CD14-positive monocyte (primary cell): ENCODE data around the gene MICB. TPM values are rescaled to one million over a fixed set of nuclear protein-coding genes. Genes with fewer than 3 reads are reported as not detected.
"Not testable (repeated sequence)": the region's sequence is repeated elsewhere in the genome, so short reads cannot be mapped to it uniquely, and the experiment has no call there.

Experiments used
- DNase-seq, 3 donors: peaks; one replicate each; pipeline ENCODE4 v3.0.0-alpha.2; 2011 to 2022
- H2AFZ ChIP-seq: 2 replicates; pipeline ENCODE4 v1.6.0; 2012; ENCODE audit warnings: mild to moderate bottlenecking, low read depth, low read length, inconsistent platforms; ENCODE audit not compliant: insufficient read depth, poor library complexity, severe bottlenecking
- H3K27ac ChIP-seq, 2 donors: 1 replicate in 1 of 2; 2 replicates in 1 of 2; pipeline ENCODE4 v1.5.1; 2012 to 2013; ENCODE audit warnings: low read length in 2 of 2, control low read depth in 1 of 2, inconsistent platforms in 1 of 2, low read depth in 1 of 2, mild to moderate bottlenecking in 1 of 2
- H3K27me3 ChIP-seq, 2 donors: one replicate each; pipeline versions ENCODE4 v1.6.0 to v1.6.1; 2011 to 2013; ENCODE audit warnings: low read length in 2 of 2; ENCODE audit not compliant: control insufficient read depth in 2 of 2, insufficient read depth in 2 of 2
- H3K36me3 ChIP-seq, 2 donors: replicated peaks in 1 of 2; 1 replicate in 1 of 2; 2 replicates in 1 of 2; pipeline versions ENCODE4 v1.5.1 to v1.6.1; 2012 to 2013; ENCODE audit warnings: low read length in 2 of 2, control low read depth in 1 of 2, inconsistent platforms in 1 of 2, mild to moderate bottlenecking in 1 of 2; ENCODE audit not compliant: insufficient read depth in 2 of 2, control insufficient read depth in 1 of 2
- H3K4me1 ChIP-seq, 2 donors: 1 replicate in 1 of 2; 2 replicates in 1 of 2; pipeline versions ENCODE4 v1.5.1 to v1.6.1; 2012 to 2013; ENCODE audit warnings: low read length in 2 of 2, control low read depth in 1 of 2, inconsistent platforms in 1 of 2, mild to moderate bottlenecking in 1 of 2, moderate library complexity in 1 of 2; ENCODE audit not compliant: insufficient read depth in 2 of 2, control insufficient read depth in 1 of 2
- H3K4me2 ChIP-seq: replicated peaks from 2 replicates; pipeline ENCODE3; 2012; ENCODE audit warnings: low read length, moderate library complexity, mild to moderate bottlenecking; ENCODE audit not compliant: poor library complexity, severe bottlenecking; ENCODE audit errors: extremely low read depth
- H3K4me3 ChIP-seq, 3 experiments: fragments of 200-600 bp in 1 of 3; sonication (generic) in 1 of 3; replicated peaks in 1 of 3; 1 replicate in 2 of 3; 2 replicates in 1 of 3; pipeline ENCODE4 v1.5.1; 2011 to 2013; ENCODE audit warnings: low read length in 3 of 3, mild to moderate bottlenecking in 3 of 3, control low read depth in 2 of 3, low read depth in 2 of 3, inconsistent platforms in 1 of 3, moderate library complexity in 1 of 3
- H3K79me2 ChIP-seq: 2 replicates; pipeline ENCODE4 v1.6.0; 2012; ENCODE audit warnings: mild to moderate bottlenecking, control low read depth, inconsistent platforms, low read length, moderate library complexity; ENCODE audit not compliant: insufficient read depth
- H3K9ac ChIP-seq: 2 replicates; pipeline ENCODE4 v1.6.0; 2017; ENCODE audit warnings: low read length, mild to moderate bottlenecking; ENCODE audit not compliant: insufficient read depth, poor library complexity, severe bottlenecking
- H3K9me3 ChIP-seq, 2 donors: replicated peaks in 1 of 2; 1 replicate in 1 of 2; 2 replicates in 1 of 2; pipeline versions ENCODE4 v1.5.1 to v1.6.1; 2012 to 2013; ENCODE audit warnings: low read length in 2 of 2, control low read depth in 1 of 2; ENCODE audit not compliant: control insufficient read depth in 1 of 2, insufficient read depth in 1 of 2
- H4K20me1 ChIP-seq: 2 replicates; pipeline ENCODE4 v1.6.0; 2012; ENCODE audit warnings: mild to moderate bottlenecking, low read length, control low read depth, moderate library complexity; ENCODE audit not compliant: insufficient read depth
- H3K27ac Mint-ChIP-seq, 7 donors: one replicate each; pipeline ENCODE4 v1.8.0; 2020; ENCODE audit warnings: mild to moderate bottlenecking in 7 of 7, mixed read lengths in 7 of 7, moderate library complexity in 6 of 7, inconsistent platforms in 2 of 7
- H3K27me3 Mint-ChIP-seq, 3 donors: one replicate each; pipeline ENCODE4 v1.8.0; 2021 to 2022; ENCODE audit warnings: low read depth in 3 of 3, mild to moderate bottlenecking in 3 of 3, mixed read lengths in 3 of 3, moderate library complexity in 3 of 3, inconsistent platforms in 1 of 3
- H3K36me3 Mint-ChIP-seq, 2 donors: one replicate each; pipeline ENCODE4 v1.8.0; 2020; ENCODE audit warnings: mixed read lengths in 2 of 2, inconsistent platforms in 1 of 2, mild to moderate bottlenecking in 1 of 2
- H3K4me1 Mint-ChIP-seq: one replicate; pipeline ENCODE4 v1.8.0; 2020; ENCODE audit warnings: mild to moderate bottlenecking, mixed read lengths
- H3K4me3 Mint-ChIP-seq, 2 donors: one replicate each; pipeline ENCODE4 v1.8.0; 2020; ENCODE audit warnings: mild to moderate bottlenecking in 2 of 2, mixed read lengths in 2 of 2, moderate library complexity in 1 of 2
- H3K9me3 Mint-ChIP-seq, 7 donors: one replicate each; pipeline ENCODE4 v1.8.0; 2020 to 2022; ENCODE audit warnings: mixed read lengths in 7 of 7, mild to moderate bottlenecking in 6 of 7, moderate library complexity in 6 of 7, inconsistent platforms in 2 of 7
- CTCF ChIP-seq: fragments of 200-600 bp; IDR thresholded peaks from one replicate; pipeline ENCODE4 v1.8.0; 2022; ENCODE audit warnings: antibody characterized with exemption, mild to moderate bottlenecking
- WGBS: methylation state at CpG from one replicate; pipeline ENCODE4 v1.1.5; 2013; ENCODE audit warnings: missing lambda C conversion rate; ENCODE audit not compliant: insufficient coverage; 5-methylcytosine and 5-hydroxymethylcytosine counted together
- intact Hi-C, 2 donors: fragments of 100-400 bp; cut with micrococcal nuclease; formaldehyde crosslinking; loops; one replicate each; pipeline versions ENCODE4 v1.15.0 to v1.15.1; 2023
- polyA plus RNA-seq, 3 donors: library from polyadenylated mRNA; depleted of rRNA in 1 of 3; unstranded in 2 of 3; stranded (reverse) in 1 of 3; fragments of 300-500 nt in 2 of 3; fragments of >200 nt in 1 of 3; fragmentation: Illumina TruSeq in 2 of 3; gene quantifications; 1 replicate in 2 of 3; 2 replicates in 1 of 3; pipeline ENCODE4 v1.2.3, GENCODE V29; 2012 to 2021

Gene MICB
- polyA plus RNA-seq, 3 donors: 8.1 to 34.8 (median 11.4) TPM

- H3K4me1 Mint-ChIP-seq: peaks cover under 1% of the 10 kb centered on the region
- DNase-seq: no peak
- H3K36me3 Mint-ChIP-seq: peaks cover 13 to 24% of the 10 kb centered on the region in 2 donors
- intact Hi-C loops: no loop called here
- Histone ChIP-seq H3K79me2 (peaks cover 12% of the 10 kb centered on the region), H3K9me3 (no peaks in the 10 kb centered on the region), H3K4me1 (no peaks in the 10 kb centered on the region), H3K4me3 (no peak overlapping the region), H4K20me1 (peaks cover 9% of the 10 kb centered on the region), H3K9ac (no peak overlapping the region), H3K36me3 (peaks cover 3 to 15% of the 10 kb centered on the region in 2 donors), H3K27ac (no peak overlapping the region), H3K4me2 (no peak overlapping the region), H3K27me3 (no peaks in the 10 kb centered on the region), H2AFZ (no peak overlapping the region)
- TF ChIP-seq CTCF: no peak
- H3K27ac Mint-ChIP-seq: no peak overlapping the region
- peaks cover 0 to 1% (median 0%) of the 10 kb centered on the region in 7 donors for H3K9me3 Mint-ChIP-seq
- H3K4me3 Mint-ChIP-seq: no peak overlapping the region
- no peaks in the 10 kb centered on the region for H3K27me3 Mint-ChIP-seq
- WGBS: 60% methylated on average over 1 of the region's 1 CpG
These were observed 12.9 kb upstream of the MICB start for GRCh38 chr6:31485055-31485454.

- H3K27ac Mint-ChIP-seq, H3K4me1 ChIP-seq, H2AFZ ChIP-seq, H3K27me3 ChIP-seq, H3K9me3 Mint-ChIP-seq, H3K27ac ChIP-seq, H3K4me1 Mint-ChIP-seq, H3K9me3 ChIP-seq, DNase-seq, H3K4me3 Mint-ChIP-seq, intact Hi-C loops, H3K4me3 ChIP-seq, H3K9ac ChIP-seq, H3K4me2 ChIP-seq, H3K27me3 Mint-ChIP-seq: not testable (repeated sequence)
- H3K79me2 ChIP-seq: peaks cover 24% of the 10 kb centered on the region
- peaks cover 14 to 15% of the 10 kb centered on the region in 2 donors for H3K36me3 Mint-ChIP-seq
- WGBS: no CpG with 5 or more reads among the region's 9 CpGs
- peaks cover 13% of the 10 kb centered on the region for H4K20me1 ChIP-seq
- peaks cover 5 to 11% of the 10 kb centered on the region in 2 donors for H3K36me3 ChIP-seq
These were observed 11.7 kb upstream of the MICB start for GRCh38 chr6:31486065-31486837.

- peaks cover 14 to 15% of the 10 kb centered on the region in 2 donors for H3K36me3 Mint-ChIP-seq
- H3K27ac Mint-ChIP-seq: not testable (repeated sequence)
These were observed 10.3 kb upstream of the MICB start for GRCh38 chr6:31487674-31488073.

More at GRCh38 chr6:31487674-31488073, 10.3 kb upstream of the MICB start:
- H3K4me3 Mint-ChIP-seq, H3K27me3 Mint-ChIP-seq, intact Hi-C loops, H3K9me3 Mint-ChIP-seq, H3K4me2 ChIP-seq, H3K9me3 ChIP-seq, H2AFZ ChIP-seq, H3K4me3 ChIP-seq, DNase-seq, H3K27me3 ChIP-seq, H3K9ac ChIP-seq, H3K27ac ChIP-seq: not testable (repeated sequence)
- peaks cover 19% of the 10 kb centered on the region for H4K20me1 ChIP-seq
- WGBS: no CpG with 5 or more reads among the region's 6 CpGs
- H3K36me3 ChIP-seq: peaks cover 5 to 11% of the 10 kb centered on the region in 2 donors
- peaks cover 7 to 15% of the 10 kb centered on the region in 2 donors for H3K4me1 ChIP-seq
- H3K79me2 ChIP-seq: peaks cover 38% of the 10 kb centered on the region
- H3K4me1 Mint-ChIP-seq: peaks cover 17% of the 10 kb centered on the region
